Activated CD4-positive, alpha-beta T cell treated with anti-CD3 and anti-CD28 coated beads, Interleukin-10, Interleukin-2, amounts not matched to agents 100 ng/mL and 50 ng/mL, durations not matched to agents 16 hours and 8 hours (primary cell): ENCODE results near the gene C1S.

Source experiments
- DNase-seq: peaks from one replicate; pipeline ENCODE4 v3.0.0-alpha.2; 2020

The C1S gene

GRCh38 chr12:7107636-7108002 is 47.1 kb downstream of the C1S start:
- DNase-seq = peak; percentile 17

GRCh38 chr12:7108003-7108795 is 47.7 kb downstream of the C1S start:
- DNase-seq = peak; percentile 90

GRCh38 chr12:7108796-7109571 is 48.5 kb downstream of the C1S start, which contains the start of gene C1RL:
TSS of gene C1RL (minus strand) at chr12:7109214. CDS start at chr12:7109180, 34 bp downstream.
- DNase-seq = peak; percentile 87

GRCh38 chr12:7109572-7109920 is 49.0 kb downstream of the C1S start:
- no peak for DNase-seq

GRCh38 chr12:7110661-7111060 is 50.1 kb downstream of the C1S start:
- DNase-seq = no peak

GRCh38 chr12:7112041-7112440 is 51.5 kb downstream of the C1S start:
- DNase-seq = no peak

- DNase-seq = peak; percentile 63
Observed at GRCh38 chr12:7113389-7113871, 52.9 kb downstream of the C1S start.

GRCh38 chr12:7114008-7114407 is 53.5 kb downstream of the C1S start:
- DNase-seq = no peak

- no peak for DNase-seq
Observed at GRCh38 chr12:7114851-7115250, 54.3 kb downstream of the C1S start.

GRCh38 chr12:7116196-7116595 is 55.7 kb downstream of the C1S start:
- no peak for DNase-seq

- no peak for DNase-seq
Observed at GRCh38 chr12:7116916-7117315, 56.4 kb downstream of the C1S start.

GRCh38 chr12:7117670-7118069 is 57.2 kb downstream of the C1S start:
- DNase-seq = no peak

GRCh38 chr12:7118881-7119280 is 58.4 kb downstream of the C1S start:
- no peak for DNase-seq

- no peak for DNase-seq
Observed at GRCh38 chr12:7120166-7120565, 59.6 kb downstream of the C1S start.
